ENCODE measurements around the gene ATMIN.
A peak's percentile ranks its signal among the peaks of the same experiment; 100 is the strongest.

Gene ATMIN

GRCh38 chr16:81018496-81018895 is 17.1 kb upstream of the ATMIN start:
- H3K4me3 ChIP-seq (ENCODE audit: low read depth, low read length) = no peak overlapping the region
- DNase-seq (ENCODE audit: low read depth) = no peak
- TF ChIP-seq CTCF (IDR thresholded peaks at IDR 0.05; ENCODE audit: insufficient read depth, low read depth, low read length, missing control alignments) = no peak

GRCh38 chr16:81026429-81026828 is 9.2 kb upstream of the ATMIN start:
- no peak overlapping the region for H3K4me3 ChIP-seq (ENCODE audit: low read depth, low read length)
- TF ChIP-seq CTCF (IDR thresholded peaks at IDR 0.05; ENCODE audit: insufficient read depth, low read depth, low read length, missing control alignments) = no peak
- no peak for DNase-seq (ENCODE audit: low read depth)

- H3K4me3 ChIP-seq (ENCODE audit: low read depth, low read length) = no peak overlapping the region
- no peak for DNase-seq (ENCODE audit: low read depth)
- TF ChIP-seq CTCF (IDR thresholded peaks at IDR 0.05; ENCODE audit: insufficient read depth, low read depth, low read length, missing control alignments) = no peak
Measured at GRCh38 chr16:81029930-81030604, 5.6 kb upstream of the ATMIN start.

GRCh38 chr16:81035975-81036750 is 521 bp downstream of the ATMIN start:
- TF ChIP-seq CTCF (IDR thresholded peaks at IDR 0.05; ENCODE audit: insufficient read depth, low read depth, low read length, missing control alignments) = no peak
- DNase-seq (ENCODE audit: low read depth) = peak; percentile 61
- H3K4me3 ChIP-seq (ENCODE audit: low read depth, low read length) = peak overlapping the region; percentile 82

GRCh38 chr16:81036751-81037350 is 1.2 kb downstream of the ATMIN start:
- H3K4me3 ChIP-seq (ENCODE audit: low read depth, low read length) = peak overlapping the region; percentile 82
- TF ChIP-seq CTCF (IDR thresholded peaks at IDR 0.05; ENCODE audit: insufficient read depth, low read depth, low read length, missing control alignments) = no peak
- peak; percentile 42 for DNase-seq (ENCODE audit: low read depth)

- no peak overlapping the region for H3K4me3 ChIP-seq (ENCODE audit: low read depth, low read length)
- no peak for DNase-seq (ENCODE audit: low read depth)
- no peak for TF ChIP-seq CTCF (IDR thresholded peaks at IDR 0.05; ENCODE audit: insufficient read depth, low read depth, low read length, missing control alignments)
Measured at GRCh38 chr16:81040131-81040530, 4.5 kb downstream of the ATMIN start.

Measured in GM12865 (cell line).